Spleen (tissue), 11 donors: ENCODE measurements around the gene NLGN1. TPM values are rescaled to one million over a fixed set of nuclear protein-coding genes. Genes with fewer than 3 reads are reported as not detected.

Source experiments
- DNase-seq: peaks from one replicate; pipeline ENCODE4 v3.0.0-alpha.2; 2020
- H3K27ac ChIP-seq, 8 donors: fragments of 200-600 bp; sonication (generic) in 7 of 8; 1 replicate in 4 of 8; 2 replicates in 4 of 8; pipeline versions ENCODE4 v1.5.0 to v1.8.0; 2016 to 2021; ENCODE audit warnings: inconsistent platforms in 4 of 8, mild to moderate bottlenecking in 4 of 8, moderate library complexity in 1 of 8
- H3K27me3 ChIP-seq, 7 donors: fragments of 200-600 bp; sonication (generic) in 6 of 7; replicated peaks in 1 of 7; 1 replicate in 4 of 7; 2 replicates in 3 of 7; pipeline versions ENCODE4 v1.5.0 to v1.8.0; 2016 to 2021; ENCODE audit warnings: inconsistent platforms in 3 of 7, mild to moderate bottlenecking in 1 of 7
- H3K36me3 ChIP-seq, 6 donors: fragments of 200-600 bp; sonication (generic) in 5 of 6; 1 replicate in 4 of 6; 2 replicates in 2 of 6; pipeline versions ENCODE4 v1.5.0 to v1.8.0; 2016 to 2021; ENCODE audit warnings: inconsistent platforms in 2 of 6
- H3K4me1 ChIP-seq, 6 donors: fragments of 200-600 bp; sonication (generic) in 5 of 6; 1 replicate in 3 of 6; 2 replicates in 3 of 6; pipeline versions ENCODE4 v1.5.0 to v1.8.0; 2016 to 2021; ENCODE audit warnings: inconsistent platforms in 3 of 6
- H3K4me3 ChIP-seq, 8 donors: fragments of 200-600 bp; sonication (generic) in 7 of 8; 1 replicate in 4 of 8; 2 replicates in 4 of 8; pipeline versions ENCODE4 v1.5.0 to v1.8.0; 2016 to 2021; ENCODE audit warnings: inconsistent platforms in 4 of 8, mild to moderate bottlenecking in 4 of 8, moderate library complexity in 2 of 8
- H3K9me3 ChIP-seq, 8 donors: fragments of 200-600 bp; sonication (generic) in 7 of 8; 1 replicate in 4 of 8; 2 replicates in 4 of 8; pipeline versions ENCODE4 v1.5.0 to v1.8.0; 2016 to 2021; ENCODE audit warnings: inconsistent platforms in 4 of 8
- CTCF ChIP-seq, 11 experiments: fragments of 200-600 bp in 7 of 11; fragments of 450-650 bp in 4 of 11; sonication (generic) in 4 of 11; IDR thresholded peaks in 8 of 11; conservative IDR thresholded peaks in 3 of 11; 1 replicate in 7 of 11; 2 replicates in 4 of 11; pipeline versions ENCODE4 v1.4.0 to v1.8.0; 2016 to 2021; ENCODE audit warnings: antibody characterized with exemption in 11 of 11, inconsistent platforms in 4 of 11, mild to moderate bottlenecking in 1 of 11
- POLR2A ChIP-seq, 3 donors: fragments of 450-650 bp; IDR thresholded peaks; one replicate each; pipeline ENCODE4 v1.5.1; 2017; ENCODE audit warnings: antibody characterized with exemption in 3 of 3, mild to moderate bottlenecking in 1 of 3
- POLR2AphosphoS5 ChIP-seq, 3 donors: sonication (generic); formaldehyde crosslinking; IDR thresholded peaks; one replicate each; pipeline ENCODE4 v1.5.1; 2017; ENCODE audit warnings: antibody characterized with exemption in 3 of 3
- WGBS, 5 donors: extraction: QIAGEN DNeasy Blood & Tissue Kit in 3 of 5; methylation state at CpG; one replicate each; pipeline versions ENCODE4 v1.1.5 to v1.1.7; 2013 to 2018; 5-methylcytosine and 5-hydroxymethylcytosine counted together
- intact Hi-C: fragments of 100-400 bp; cut with DNase I; formaldehyde crosslinking; loops from one replicate; pipeline ENCODE4 v1.15.0; 2023; ENCODE audit warnings: low total_unique reads
- polyA plus RNA-seq, 3 donors: library from polyadenylated mRNA; stranded (reverse); fragments of 200-250 nt; gene quantifications; one replicate each; pipeline ENCODE4 v1.2.1, GENCODE V29; 2013
- total RNA-seq, 7 donors: library from RNA; depleted of rRNA in 3 of 7; stranded (reverse); fragments of >200 nt in 3 of 7; fragmentation: NEBNext Ultra II Directional in 4 of 7; extraction: Animal tissue kit (Norgen Biotek cat#: 25700) in 4 of 7; gene quantifications; one replicate each; pipeline versions ENCODE4 v1.1.0 to v1.2.1, GENCODE V29; 2016 to 2021
- donor health status: healthy with polysubstance abuse.
- donor health status: DM: no; HTN: no; CAD: no; lungs with moderate emphysema.
- donor health status: DM: no; HTN: no; CAD: no.
- donor health status: Bipolar disorder and iron deficiency.
- donor health status: healthy.
- donor health status: DM: no; HTN: no; CAD: no.
- donor health status: DM: yes; HTN: yes; CAD: no.

NLGN1 gene
- total and polyA plus RNA-seq, 10 donors: 0.03 to 0.13 (median 0.03) TPM; not detected in 7

- Histone ChIP-seq H3K9me3 (no peaks in the 10 kb centered on the region), H3K4me1 (no peaks in the 10 kb centered on the region), H3K4me3 (no peak overlapping the region), H3K27me3 (no peaks in the 10 kb centered on the region), H3K27ac (no peak overlapping the region), H3K36me3 (no peaks in the 10 kb centered on the region)
- WGBS, 5 donors: 54 to 82% (median 65%) methylated on average over 1 of the region's 1 CpG
- intact Hi-C loops: no loop called here
- no peak for DNase-seq
- no peak for TF ChIP-seq CTCF (IDR thresholded peaks at IDR 0.05 in 8 of 11, conservative IDR thresholded peaks at IDR 0.05 in 3 of 11)
- TF ChIP-seq POLR2A (IDR thresholded peaks at IDR 0.05): no peak
- TF ChIP-seq POLR2AphosphoS5 (IDR thresholded peaks at IDR 0.05): no peak
Observed at GRCh38 chr3:173734473-173734872, 336.9 kb downstream of the NLGN1 start.

- no peaks in the 10 kb centered on the region for H3K4me1 ChIP-seq
- H3K9me3 ChIP-seq: no peaks in the 10 kb centered on the region
- no peak overlapping the region for H3K4me3 ChIP-seq
- WGBS, 5 donors: 50 to 77% (median 58%) methylated on average over 1 of the region's 1 CpG
- H3K27me3 ChIP-seq: no peaks in the 10 kb centered on the region
- intact Hi-C loops: no loop called here
- H3K36me3 ChIP-seq: no peaks in the 10 kb centered on the region
- TF ChIP-seq POLR2AphosphoS5 (IDR thresholded peaks at IDR 0.05) (no peak), POLR2A (IDR thresholded peaks at IDR 0.05) (no peak), CTCF (IDR thresholded peaks at IDR 0.05 in 8 of 11, conservative IDR thresholded peaks at IDR 0.05 in 3 of 11) (no peak)
- DNase-seq: no peak
- no peak overlapping the region for H3K27ac ChIP-seq
Observed at GRCh38 chr3:173734895-173735294, 337.4 kb downstream of the NLGN1 start.

GRCh38 chr3:173735841-173736240, 338.3 kb downstream of the NLGN1 start:
- Histone ChIP-seq H3K9me3 (no peaks in the 10 kb centered on the region), H3K36me3 (no peaks in the 10 kb centered on the region), H3K27me3 (no peaks in the 10 kb centered on the region), H3K4me1 (no peaks in the 10 kb centered on the region), H3K4me3 (no peak overlapping the region), H3K27ac (no peak overlapping the region)
- DNase-seq: no peak
- intact Hi-C loops: no loop called here
- WGBS, 5 donors: 50 to 70% (median 60%) methylated on average over 1 of the region's 1 CpG
- TF ChIP-seq POLR2A (IDR thresholded peaks at IDR 0.05): no peak
- no peak for TF ChIP-seq CTCF (IDR thresholded peaks at IDR 0.05 in 8 of 11, conservative IDR thresholded peaks at IDR 0.05 in 3 of 11)
- no peak for TF ChIP-seq POLR2AphosphoS5 (IDR thresholded peaks at IDR 0.05)

GRCh38 chr3:173737167-173737808, 339.7 kb downstream of the NLGN1 start:
- Histone ChIP-seq H3K36me3 (no peaks in the 10 kb centered on the region), H3K4me3 (no peak overlapping the region), H3K4me1 (no peaks in the 10 kb centered on the region), H3K27ac (no peak overlapping the region), H3K27me3 (no peaks in the 10 kb centered on the region), H3K9me3 (no peaks in the 10 kb centered on the region)
- WGBS, 5 donors: 53 to 69% (median 58%) methylated on average over 2 of the region's 2 CpGs
- intact Hi-C loops: no loop called here
- DNase-seq: no peak
- TF ChIP-seq POLR2A (IDR thresholded peaks at IDR 0.05) (no peak), CTCF (IDR thresholded peaks at IDR 0.05 in 8 of 11, conservative IDR thresholded peaks at IDR 0.05 in 3 of 11) (no peak), POLR2AphosphoS5 (IDR thresholded peaks at IDR 0.05) (no peak)
